DOHH2 (cell line): ENCODE results near the gene ABI1.

Source experiments
- EZH2phosphoT487 ChIP-seq: fragments of 200-600 bp; sonication (generic); IDR thresholded peaks from 2 replicates; pipeline ENCODE4 v1.6.1; 2017; ENCODE audit warnings: borderline replicate concordance, mild to moderate bottlenecking, antibody characterized with exemption, low read length, moderate library complexity, mixed read lengths
- TF ChIP-seq, protein P1 (sequence below): fragments of 200-600 bp; sonication (generic); IDR thresholded peaks from one replicate; pipeline ENCODE4 v1.5.1; 2014; ENCODE audit warnings: antibody characterized with exemption, mild to moderate bottlenecking, low read depth, low read length; ENCODE audit not compliant: poor library complexity, severe bottlenecking

- TF ChIP-seq, protein P1, sequence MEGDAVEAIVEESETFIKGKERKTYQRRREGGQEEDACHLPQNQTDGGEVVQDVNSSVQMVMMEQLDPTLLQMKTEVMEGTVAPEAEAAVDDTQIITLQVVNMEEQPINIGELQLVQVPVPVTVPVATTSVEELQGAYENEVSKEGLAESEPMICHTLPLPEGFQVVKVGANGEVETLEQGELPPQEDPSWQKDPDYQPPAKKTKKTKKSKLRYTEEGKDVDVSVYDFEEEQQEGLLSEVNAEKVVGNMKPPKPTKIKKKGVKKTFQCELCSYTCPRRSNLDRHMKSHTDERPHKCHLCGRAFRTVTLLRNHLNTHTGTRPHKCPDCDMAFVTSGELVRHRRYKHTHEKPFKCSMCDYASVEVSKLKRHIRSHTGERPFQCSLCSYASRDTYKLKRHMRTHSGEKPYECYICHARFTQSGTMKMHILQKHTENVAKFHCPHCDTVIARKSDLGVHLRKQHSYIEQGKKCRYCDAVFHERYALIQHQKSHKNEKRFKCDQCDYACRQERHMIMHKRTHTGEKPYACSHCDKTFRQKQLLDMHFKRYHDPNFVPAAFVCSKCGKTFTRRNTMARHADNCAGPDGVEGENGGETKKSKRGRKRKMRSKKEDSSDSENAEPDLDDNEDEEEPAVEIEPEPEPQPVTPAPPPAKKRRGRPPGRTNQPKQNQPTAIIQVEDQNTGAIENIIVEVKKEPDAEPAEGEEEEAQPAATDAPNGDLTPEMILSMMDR, result no peak
- no peak for TF ChIP-seq EZH2phosphoT487
Observed at GRCh38 chr10:26835025-26835424, 25.7 kb downstream of the ABI1 start.
